Lower lobe of right lung (tissue), 2 donors: ENCODE measurements around the gene HOPX. TPM values are rescaled to one million over a fixed set of nuclear protein-coding genes. Genes with fewer than 3 reads are reported as not detected.
A peak's percentile ranks its signal among the peaks of the same experiment; 100 is the strongest.
"Not testable (repeated sequence)": the region's sequence is repeated elsewhere in the genome, so short reads cannot be mapped to it uniquely, and the experiment has no call there.

Source experiments
- ATAC-seq, 2 donors: fragments of 200-7000 bp; cut with Tn5 transposase; one replicate each; pipeline ENCODE4 v1.9.1; 2020 to 2022; ENCODE audit warnings: mild to moderate bottlenecking in 2 of 2, moderate library complexity in 2 of 2
- DNase-seq: peaks from one replicate; pipeline ENCODE4 v3.0.0-alpha.2; 2020
- H3K27ac ChIP-seq: fragments of 200-600 bp; one replicate; pipeline ENCODE4 v1.8.0; 2022
- H3K27me3 ChIP-seq: fragments of 200-600 bp; one replicate; pipeline ENCODE4 v1.8.0; 2022; ENCODE audit warnings: low read depth
- H3K36me3 ChIP-seq: fragments of 200-600 bp; one replicate; pipeline ENCODE4 v1.8.0; 2022; ENCODE audit warnings: mild to moderate bottlenecking
- H3K4me1 ChIP-seq: fragments of 200-600 bp; one replicate; pipeline ENCODE4 v1.8.0; 2022
- H3K4me3 ChIP-seq: fragments of 200-600 bp; one replicate; pipeline ENCODE4 v1.8.0; 2022; ENCODE audit warnings: mild to moderate bottlenecking
- H3K9me3 ChIP-seq: fragments of 200-600 bp; one replicate; pipeline ENCODE4 v1.8.0; 2022
- intact Hi-C: fragments of 100-400 bp; cut with DNase I; formaldehyde crosslinking; loops from one replicate; pipeline ENCODE4 v1.11.0; 2022
- total RNA-seq: library from RNA; stranded (reverse); fragmentation: NEBNext Ultra II Directional; extraction: Animal tissue kit (Norgen Biotek cat#: 25700); gene quantifications from one replicate; pipeline ENCODE4 v1.2.1, GENCODE V29; 2021
- TF ChIP-seq, protein P1 (sequence below): fragments of 200-600 bp; IDR thresholded peaks from one replicate; pipeline ENCODE4 v1.8.0; 2022; ENCODE audit warnings: antibody characterized with exemption, mild to moderate bottlenecking
- donor health status: DM: no; HTN: yes; CAD: no; lungs with severe emphysema.

HOPX gene
- total RNA-seq, 1 donor from 2014 or later = 341 TPM

GRCh38 chr4:56677711-56678110 is 3.4 kb downstream of the HOPX start:
- DNase-seq (no peak), ATAC-seq (no peak)
- H3K36me3 ChIP-seq = no peaks in the 10 kb centered on the region
- H3K27me3 ChIP-seq = no peaks in the 10 kb centered on the region
- peak overlapping the region; percentile 51 for H3K4me3 ChIP-seq
- H3K9me3 ChIP-seq = no peaks in the 10 kb centered on the region
- TF ChIP-seq, protein P1, sequence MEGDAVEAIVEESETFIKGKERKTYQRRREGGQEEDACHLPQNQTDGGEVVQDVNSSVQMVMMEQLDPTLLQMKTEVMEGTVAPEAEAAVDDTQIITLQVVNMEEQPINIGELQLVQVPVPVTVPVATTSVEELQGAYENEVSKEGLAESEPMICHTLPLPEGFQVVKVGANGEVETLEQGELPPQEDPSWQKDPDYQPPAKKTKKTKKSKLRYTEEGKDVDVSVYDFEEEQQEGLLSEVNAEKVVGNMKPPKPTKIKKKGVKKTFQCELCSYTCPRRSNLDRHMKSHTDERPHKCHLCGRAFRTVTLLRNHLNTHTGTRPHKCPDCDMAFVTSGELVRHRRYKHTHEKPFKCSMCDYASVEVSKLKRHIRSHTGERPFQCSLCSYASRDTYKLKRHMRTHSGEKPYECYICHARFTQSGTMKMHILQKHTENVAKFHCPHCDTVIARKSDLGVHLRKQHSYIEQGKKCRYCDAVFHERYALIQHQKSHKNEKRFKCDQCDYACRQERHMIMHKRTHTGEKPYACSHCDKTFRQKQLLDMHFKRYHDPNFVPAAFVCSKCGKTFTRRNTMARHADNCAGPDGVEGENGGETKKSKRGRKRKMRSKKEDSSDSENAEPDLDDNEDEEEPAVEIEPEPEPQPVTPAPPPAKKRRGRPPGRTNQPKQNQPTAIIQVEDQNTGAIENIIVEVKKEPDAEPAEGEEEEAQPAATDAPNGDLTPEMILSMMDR = no peak
- intact Hi-C loops = no loop called here
- peak overlapping the region; percentile 74 for H3K27ac ChIP-seq
- peaks cover 12% of the 10 kb centered on the region for H3K4me1 ChIP-seq

DNA sequence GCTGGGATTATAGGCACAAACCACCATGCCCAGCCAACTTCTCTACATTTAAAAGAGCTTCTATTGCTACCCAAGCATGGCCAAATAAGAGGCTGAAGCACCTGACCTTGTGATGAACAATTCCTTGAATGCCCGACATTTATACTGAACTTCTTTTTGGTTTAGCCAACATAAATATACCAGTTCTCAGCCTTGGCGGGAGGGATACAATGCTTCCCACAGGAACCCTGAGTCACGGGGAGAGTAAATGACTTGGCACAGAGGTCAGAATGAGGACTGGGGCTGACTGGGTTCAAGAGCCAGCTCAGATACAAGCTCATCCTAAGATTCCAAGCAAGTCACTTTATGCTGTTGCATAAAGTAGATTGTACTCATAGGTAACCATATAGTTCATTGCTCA is 6.1 kb downstream of the HOPX start:
- Histone ChIP-seq H3K27ac (no peak overlapping the region), H3K4me1 (no peaks in the 10 kb centered on the region), H3K36me3 (no peaks in the 10 kb centered on the region), H3K27me3 (no peaks in the 10 kb centered on the region), H3K4me3 (no peak overlapping the region), H3K9me3 (no peaks in the 10 kb centered on the region)
- intact Hi-C loops = no loop called here
- TF ChIP-seq, protein P1 = no peak
- no peak for ATAC-seq
- no peak for DNase-seq

DNA sequence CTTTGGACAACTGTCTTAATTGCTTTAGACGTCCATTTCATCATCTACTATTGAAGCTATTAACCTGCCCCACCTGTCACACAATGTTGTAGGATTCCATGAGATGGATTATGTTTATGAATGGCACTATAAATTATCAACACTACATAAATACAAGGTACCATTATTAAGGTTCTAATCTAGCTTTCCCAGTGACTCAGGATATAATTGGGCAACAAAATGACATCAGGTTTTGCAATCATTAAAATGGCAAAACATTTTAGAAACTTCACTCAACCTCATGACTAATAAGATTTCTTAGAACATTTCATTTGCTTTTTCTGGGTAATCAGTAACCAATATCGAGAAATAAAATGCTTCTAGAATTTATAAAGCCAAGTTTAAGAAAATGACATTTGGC is 9.2 kb downstream of the HOPX start:
- Histone ChIP-seq H3K27me3 (no peaks in the 10 kb centered on the region), H3K4me1 (no peaks in the 10 kb centered on the region), H3K9me3 (no peaks in the 10 kb centered on the region), H3K4me3 (no peak overlapping the region), H3K27ac (no peak overlapping the region), H3K36me3 (no peaks in the 10 kb centered on the region)
- TF ChIP-seq, protein P1 = no peak
- intact Hi-C loops = no loop called here
- ATAC-seq (peak in 1 of 2 donors; percentile 1), DNase-seq (no peak)

- H3K4me3 ChIP-seq = no peak overlapping the region
- TF ChIP-seq, protein P1 = no peak
- no peaks in the 10 kb centered on the region for H3K27me3 ChIP-seq
- no peaks in the 10 kb centered on the region for H3K36me3 ChIP-seq
- intact Hi-C loops = no loop called here
- no peak for ATAC-seq
- H3K9me3 ChIP-seq = no peaks in the 10 kb centered on the region
- no peaks in the 10 kb centered on the region for H3K4me1 ChIP-seq
- no peak for DNase-seq
- no peak overlapping the region for H3K27ac ChIP-seq
These were observed 9.7 kb downstream of the HOPX start for GRCh38 chr4:56671373-56671772.

GRCh38 chr4:56668267-56668666 is 12.8 kb downstream of the HOPX start:
- peak in 1 of 2 donors; percentile 18 for ATAC-seq
- Histone ChIP-seq H3K27ac (no peak overlapping the region), H3K27me3 (no peaks in the 10 kb centered on the region), H3K4me3 (no peak overlapping the region), H3K9me3 (no peaks in the 10 kb centered on the region), H3K4me1 (no peaks in the 10 kb centered on the region), H3K36me3 (no peaks in the 10 kb centered on the region)
- TF ChIP-seq, protein P1 = peak; percentile 44
- intact Hi-C loops = no loop called here
- DNase-seq = no peak

GRCh38 chr4:56667396-56667795 is 13.7 kb downstream of the HOPX start:
- H3K4me3 ChIP-seq, H3K4me1 ChIP-seq, intact Hi-C loops, H3K27ac ChIP-seq, H3K36me3 ChIP-seq, H3K9me3 ChIP-seq, ATAC-seq, DNase-seq, H3K27me3 ChIP-seq: not testable (repeated sequence)
